ENCODE data around the gene SLC2A1. TPM values are rescaled to one million over a fixed set of nuclear protein-coding genes. Genes with fewer than 3 reads are reported as not detected.
"Not testable (repeated sequence)": the region's sequence is repeated elsewhere in the genome, so short reads cannot be mapped to it uniquely, and the experiment has no call there.

The SLC2A1 gene
- total RNA-seq, 1 donor from 2014 or later = 303 TPM

DNA sequence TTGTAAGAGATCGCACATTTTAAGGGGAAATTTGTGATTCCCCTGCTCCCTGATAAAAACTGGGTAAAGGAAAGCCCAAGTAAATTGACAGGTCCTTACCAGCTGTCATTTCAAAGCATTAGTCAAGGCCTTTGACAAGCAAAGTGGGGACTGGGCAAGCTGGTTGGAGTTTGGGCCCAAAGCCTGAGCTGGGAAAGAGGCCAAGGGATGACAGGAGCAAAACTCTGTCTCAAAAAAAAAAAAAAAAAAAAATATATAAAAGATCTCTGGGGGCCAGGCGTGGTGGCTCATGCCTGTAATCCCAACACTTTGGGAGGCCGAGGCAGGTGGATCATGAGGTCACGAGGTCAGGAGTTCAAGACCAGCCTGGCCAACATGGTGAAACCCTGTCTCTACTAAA, 36.9 kb downstream of the SLC2A1 start:
- H3K9me3 Mint-ChIP-seq = no peaks in the 10 kb centered on the region

DNA sequence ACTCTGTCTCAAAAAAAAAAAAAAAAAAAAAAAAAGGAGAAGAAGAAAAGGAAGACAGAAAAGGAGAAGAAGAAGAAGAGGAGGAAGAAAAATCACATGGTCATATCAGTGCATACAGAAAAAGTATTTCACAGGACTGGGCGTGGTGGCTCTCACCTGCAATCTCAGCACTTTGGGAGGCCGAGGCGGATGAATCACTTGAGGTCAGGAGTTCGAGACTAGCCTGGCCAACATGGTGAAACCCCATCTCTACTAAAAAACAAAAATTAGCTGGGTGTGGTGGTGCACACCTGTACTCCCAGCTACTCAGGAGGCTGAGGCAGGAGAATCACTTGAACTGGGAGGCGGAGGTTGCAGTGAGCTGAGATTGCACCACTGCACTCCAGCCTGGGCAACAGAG, 39.0 kb downstream of the SLC2A1 start:
- not testable (repeated sequence) for H3K79me2 ChIP-seq (ENCODE audit: low read depth); H4K20me1 ChIP-seq (ENCODE audit: low read depth); H3K27ac ChIP-seq; H2AFZ ChIP-seq (replicated peaks); H3K4me2 ChIP-seq; H3K27ac Mint-ChIP-seq; H3K36me3 Mint-ChIP-seq; H3K9me3 ChIP-seq (ENCODE audit: low read depth); H3K4me3 Mint-ChIP-seq; H3K4me3 ChIP-seq; H3K36me3 ChIP-seq; H3K27me3 ChIP-seq; H3K27me3 Mint-ChIP-seq (ENCODE audit: insufficient read depth, low read depth); DNase-seq (ENCODE audit: low spot score); H3K9ac ChIP-seq
- peaks cover 26% of the 10 kb centered on the region for H3F3A ChIP-seq (ENCODE audit: low read depth)
- Mint-ChIP-seq H3K4me1 (peaks cover 15% of the 10 kb centered on the region), H3K9me3 (peaks cover 18% of the 10 kb centered on the region)
- H3K4me1 ChIP-seq = peaks cover 13% of the 10 kb centered on the region

More for the DNA sequence above, 36.9 kb downstream of the SLC2A1 start:
- H3K4me1 ChIP-seq = peaks cover 32% of the 10 kb centered on the region
- TF ChIP-seq EZH2phosphoT487 (IDR thresholded peaks at IDR 0.05) (no peak), EZH2 (IDR thresholded peaks at IDR 0.05) (no peak)
- TF ChIP-seq, protein P1, sequence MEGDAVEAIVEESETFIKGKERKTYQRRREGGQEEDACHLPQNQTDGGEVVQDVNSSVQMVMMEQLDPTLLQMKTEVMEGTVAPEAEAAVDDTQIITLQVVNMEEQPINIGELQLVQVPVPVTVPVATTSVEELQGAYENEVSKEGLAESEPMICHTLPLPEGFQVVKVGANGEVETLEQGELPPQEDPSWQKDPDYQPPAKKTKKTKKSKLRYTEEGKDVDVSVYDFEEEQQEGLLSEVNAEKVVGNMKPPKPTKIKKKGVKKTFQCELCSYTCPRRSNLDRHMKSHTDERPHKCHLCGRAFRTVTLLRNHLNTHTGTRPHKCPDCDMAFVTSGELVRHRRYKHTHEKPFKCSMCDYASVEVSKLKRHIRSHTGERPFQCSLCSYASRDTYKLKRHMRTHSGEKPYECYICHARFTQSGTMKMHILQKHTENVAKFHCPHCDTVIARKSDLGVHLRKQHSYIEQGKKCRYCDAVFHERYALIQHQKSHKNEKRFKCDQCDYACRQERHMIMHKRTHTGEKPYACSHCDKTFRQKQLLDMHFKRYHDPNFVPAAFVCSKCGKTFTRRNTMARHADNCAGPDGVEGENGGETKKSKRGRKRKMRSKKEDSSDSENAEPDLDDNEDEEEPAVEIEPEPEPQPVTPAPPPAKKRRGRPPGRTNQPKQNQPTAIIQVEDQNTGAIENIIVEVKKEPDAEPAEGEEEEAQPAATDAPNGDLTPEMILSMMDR (IDR thresholded peaks at IDR 0.05) = no peak
- no peak for DNase-seq (ENCODE audit: low spot score)
- peaks cover 2% of the 10 kb centered on the region for H3K27me3 Mint-ChIP-seq (ENCODE audit: insufficient read depth, low read depth)
- H3F3A ChIP-seq (ENCODE audit: low read depth) = peaks cover 47% of the 10 kb centered on the region
- H3K36me3 Mint-ChIP-seq = peaks cover 2% of the 10 kb centered on the region
- H3K4me3 Mint-ChIP-seq = no peak overlapping the region
- H3K9ac ChIP-seq = no peak overlapping the region
- H2AFZ ChIP-seq (replicated peaks) = no peak overlapping the region
- no peak overlapping the region for H3K4me3 ChIP-seq
- no peak overlapping the region for H3K4me2 ChIP-seq
- H3K4me1 Mint-ChIP-seq = peaks cover 32% of the 10 kb centered on the region
- no peaks in the 10 kb centered on the region for H3K79me2 ChIP-seq (ENCODE audit: low read depth)
- no peaks in the 10 kb centered on the region for H3K36me3 ChIP-seq
- H4K20me1 ChIP-seq (ENCODE audit: low read depth) = peaks cover 19% of the 10 kb centered on the region
- H3K27ac ChIP-seq = no peak overlapping the region
- H3K9me3 ChIP-seq (ENCODE audit: low read depth) = peaks cover 8% of the 10 kb centered on the region
- H3K27ac Mint-ChIP-seq = no peak overlapping the region
- no peaks in the 10 kb centered on the region for H3K27me3 ChIP-seq

DNA sequence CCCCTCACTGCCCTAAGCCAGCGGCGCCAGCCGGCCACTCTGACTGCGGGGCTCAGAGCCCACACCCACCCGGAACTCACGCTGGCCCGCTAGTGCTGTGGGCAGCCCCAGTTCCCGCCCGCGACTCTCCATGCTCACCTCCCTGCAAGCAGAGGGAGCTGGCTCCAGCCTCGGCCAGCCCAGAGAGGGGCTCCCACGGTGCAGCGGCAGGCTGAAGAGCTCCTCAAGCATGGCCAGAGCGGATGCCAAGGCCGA, 41.5 kb downstream of the SLC2A1 start:
- no peak overlapping the region for H3K4me3 ChIP-seq
- TF ChIP-seq EZH2phosphoT487 (IDR thresholded peaks at IDR 0.05) (no peak), EZH2 (IDR thresholded peaks at IDR 0.05) (no peak)
- TF ChIP-seq, protein P1 (IDR thresholded peaks at IDR 0.05) = no peak
- H3K9ac ChIP-seq = no peak overlapping the region
- no peak overlapping the region for H3K4me3 Mint-ChIP-seq
- H3K27me3 ChIP-seq = no peaks in the 10 kb centered on the region
- peaks cover under 1% of the 10 kb centered on the region for H3F3A ChIP-seq (ENCODE audit: low read depth)
- H3K9me3 ChIP-seq (ENCODE audit: low read depth) = peaks cover 8% of the 10 kb centered on the region
- no peaks in the 10 kb centered on the region for H3K79me2 ChIP-seq (ENCODE audit: low read depth)
- H3K4me1 Mint-ChIP-seq = no peaks in the 10 kb centered on the region
- no peak overlapping the region for H2AFZ ChIP-seq (replicated peaks)
- H3K9me3 Mint-ChIP-seq = peaks cover 32% of the 10 kb centered on the region
- peaks cover 12% of the 10 kb centered on the region for H3K36me3 Mint-ChIP-seq
- no peak for DNase-seq (ENCODE audit: low spot score)
- H3K27me3 Mint-ChIP-seq (ENCODE audit: insufficient read depth, low read depth) = peaks cover 7% of the 10 kb centered on the region
- H3K4me1 ChIP-seq = no peaks in the 10 kb centered on the region
- H3K27ac Mint-ChIP-seq = no peak overlapping the region
- no peaks in the 10 kb centered on the region for H4K20me1 ChIP-seq (ENCODE audit: low read depth)
- H3K36me3 ChIP-seq = no peaks in the 10 kb centered on the region
- H3K27ac ChIP-seq = no peak overlapping the region
- H3K4me2 ChIP-seq = no peak overlapping the region

DNA sequence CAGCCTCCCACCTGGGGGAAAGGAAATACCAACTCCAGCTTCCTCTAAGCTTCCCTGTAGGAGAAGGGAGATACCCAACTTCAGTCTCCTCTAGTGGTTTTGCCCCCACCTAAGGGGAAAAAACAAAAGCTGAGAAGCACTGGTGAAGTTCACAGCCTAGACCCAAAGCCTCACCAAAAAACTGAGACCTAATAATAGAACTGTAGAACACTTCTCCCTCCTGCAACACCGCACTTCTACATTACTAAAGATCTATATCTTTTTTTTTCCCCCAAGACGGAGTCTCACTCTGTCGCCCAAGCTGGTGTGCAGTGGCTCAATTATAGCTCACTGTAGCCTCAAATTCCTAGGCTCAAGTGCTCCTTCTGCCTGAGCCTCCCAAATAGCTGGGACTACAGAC, 43.2 kb downstream of the SLC2A1 start:
- H3K9me3 ChIP-seq (ENCODE audit: low read depth) = peaks cover 8% of the 10 kb centered on the region
- H3K4me1 Mint-ChIP-seq = no peaks in the 10 kb centered on the region
- H3K36me3 ChIP-seq = no peaks in the 10 kb centered on the region
- no peak overlapping the region for H3K4me2 ChIP-seq
- no peak overlapping the region for H2AFZ ChIP-seq (replicated peaks)
- no peak overlapping the region for H3K4me3 ChIP-seq
- no peaks in the 10 kb centered on the region for H3K4me1 ChIP-seq
- TF ChIP-seq EZH2 (IDR thresholded peaks at IDR 0.05) (no peak), EZH2phosphoT487 (IDR thresholded peaks at IDR 0.05) (no peak)
- TF ChIP-seq, protein P1 (IDR thresholded peaks at IDR 0.05) = no peak
- no peak overlapping the region for H3K4me3 Mint-ChIP-seq
- no peaks in the 10 kb centered on the region for H4K20me1 ChIP-seq (ENCODE audit: low read depth)
- no peak for DNase-seq (ENCODE audit: low spot score)
- no peaks in the 10 kb centered on the region for H3K27me3 ChIP-seq
- H3K27ac Mint-ChIP-seq = no peak overlapping the region
- no peak overlapping the region for H3K27ac ChIP-seq
- H3K27me3 Mint-ChIP-seq (ENCODE audit: insufficient read depth, low read depth) = peaks cover 7% of the 10 kb centered on the region
- no peak overlapping the region for H3K9ac ChIP-seq
- H3K36me3 Mint-ChIP-seq = peaks cover 12% of the 10 kb centered on the region
- H3F3A ChIP-seq (ENCODE audit: low read depth) = no peaks in the 10 kb centered on the region
- H3K79me2 ChIP-seq (ENCODE audit: low read depth) = no peaks in the 10 kb centered on the region
- peaks cover 32% of the 10 kb centered on the region for H3K9me3 Mint-ChIP-seq

All from neural progenitor cell (in vitro differentiated cells).